ENCODE data around the gene SOX13.

GRCh38 chr1:204036882-204037655, 35.8 kb upstream of the SOX13 start:
- no peak for TF ChIP-seq CTCF (IDR thresholded peaks at IDR 0.05)
- no peak for TF ChIP-seq POLR2A (IDR thresholded peaks at IDR 0.05)
- no peak for TF ChIP-seq EP300 (IDR thresholded peaks at IDR 0.05)
- TF ChIP-seq POLR2AphosphoS5 (IDR thresholded peaks at IDR 0.05), result no peak
